Measurements from ENCODE around the gene PLEKHA6.
A peak's percentile ranks its signal among the peaks of the same experiment; 100 is the strongest.

The PLEKHA6 gene

DNA sequence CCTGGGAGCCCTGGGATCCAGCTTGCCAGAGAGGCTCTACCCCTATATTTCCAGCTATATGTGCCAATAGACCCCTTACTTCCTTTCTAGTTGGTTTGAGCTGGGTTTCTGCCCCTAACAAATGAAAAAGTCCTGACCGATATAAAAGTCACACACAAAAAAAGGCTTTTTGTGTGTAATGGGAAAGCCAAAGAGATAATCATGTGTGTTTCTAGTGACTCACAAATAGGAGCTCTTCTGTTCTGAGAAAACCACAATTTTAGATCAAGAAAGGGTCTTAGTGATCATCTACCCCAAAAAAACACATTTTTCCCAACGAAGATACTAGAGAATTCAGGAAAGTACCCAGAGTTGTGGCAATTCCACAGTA, 23.0 kb upstream of the PLEKHA6 start:
- no peak overlapping the region for H3K27ac ChIP-seq
- DNase-seq (ENCODE audit: low spot score) = no peak
- peak overlapping the region; percentile 25 for H3K4me3 ChIP-seq
- no peak for TF ChIP-seq CTCF (IDR thresholded peaks at IDR 0.05)

GRCh38 chr1:204380293-204380831, 20.6 kb upstream of the PLEKHA6 start:
- H3K27ac ChIP-seq = no peak overlapping the region
- TF ChIP-seq CTCF (IDR thresholded peaks at IDR 0.05) = no peak
- H3K4me3 ChIP-seq = no peak overlapping the region
- no peak for DNase-seq (ENCODE audit: low spot score)

DNA sequence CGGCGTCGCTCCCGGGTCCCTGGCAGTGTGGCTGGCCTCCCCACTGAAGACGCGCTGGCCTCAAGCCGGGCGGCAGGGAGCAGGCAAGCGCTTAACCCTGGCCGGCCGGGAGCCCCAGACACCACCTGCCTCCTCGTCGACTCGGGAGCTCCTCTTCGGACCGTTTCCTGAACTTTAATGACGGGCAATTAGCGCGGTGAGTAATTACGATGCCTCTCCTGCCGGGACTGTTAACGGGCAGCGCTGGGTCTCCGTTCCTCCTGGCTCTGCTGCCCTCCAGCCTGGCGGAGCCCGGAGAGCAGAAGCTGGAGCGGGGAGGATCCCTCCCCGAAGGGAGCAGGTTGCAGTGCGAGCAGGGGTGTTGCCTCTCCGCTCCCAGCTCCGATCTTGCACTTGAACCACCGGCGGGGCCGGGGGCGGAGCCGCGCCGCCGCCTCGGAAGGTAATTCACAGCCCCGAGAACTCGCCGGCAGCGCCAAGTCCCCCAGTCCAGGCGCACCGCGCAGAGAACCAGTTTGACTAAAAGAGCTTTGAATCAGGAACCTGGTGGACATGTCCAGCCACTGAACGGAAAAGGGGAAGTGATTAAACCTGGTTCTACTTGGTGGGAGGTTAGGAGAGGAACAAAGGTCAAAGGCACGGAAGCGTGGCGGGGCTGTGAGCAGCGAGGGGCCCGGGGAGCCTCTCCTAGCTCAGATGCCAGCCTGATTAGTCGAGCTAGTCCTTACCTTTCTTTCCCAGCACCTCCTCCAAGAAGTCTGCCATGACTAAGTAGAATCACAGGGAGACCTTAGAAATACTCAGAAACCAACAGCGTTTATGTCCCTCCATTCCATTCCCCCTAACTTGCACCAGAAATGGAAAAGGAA, 18.3 kb upstream of the PLEKHA6 start:
- Histone ChIP-seq H3K27ac (no peak overlapping the region), H3K4me3 (peak overlapping the region; percentile 68)
- no peak for TF ChIP-seq CTCF (IDR thresholded peaks at IDR 0.05)
- DNase-seq (ENCODE audit: low spot score) = no peak

DNA sequence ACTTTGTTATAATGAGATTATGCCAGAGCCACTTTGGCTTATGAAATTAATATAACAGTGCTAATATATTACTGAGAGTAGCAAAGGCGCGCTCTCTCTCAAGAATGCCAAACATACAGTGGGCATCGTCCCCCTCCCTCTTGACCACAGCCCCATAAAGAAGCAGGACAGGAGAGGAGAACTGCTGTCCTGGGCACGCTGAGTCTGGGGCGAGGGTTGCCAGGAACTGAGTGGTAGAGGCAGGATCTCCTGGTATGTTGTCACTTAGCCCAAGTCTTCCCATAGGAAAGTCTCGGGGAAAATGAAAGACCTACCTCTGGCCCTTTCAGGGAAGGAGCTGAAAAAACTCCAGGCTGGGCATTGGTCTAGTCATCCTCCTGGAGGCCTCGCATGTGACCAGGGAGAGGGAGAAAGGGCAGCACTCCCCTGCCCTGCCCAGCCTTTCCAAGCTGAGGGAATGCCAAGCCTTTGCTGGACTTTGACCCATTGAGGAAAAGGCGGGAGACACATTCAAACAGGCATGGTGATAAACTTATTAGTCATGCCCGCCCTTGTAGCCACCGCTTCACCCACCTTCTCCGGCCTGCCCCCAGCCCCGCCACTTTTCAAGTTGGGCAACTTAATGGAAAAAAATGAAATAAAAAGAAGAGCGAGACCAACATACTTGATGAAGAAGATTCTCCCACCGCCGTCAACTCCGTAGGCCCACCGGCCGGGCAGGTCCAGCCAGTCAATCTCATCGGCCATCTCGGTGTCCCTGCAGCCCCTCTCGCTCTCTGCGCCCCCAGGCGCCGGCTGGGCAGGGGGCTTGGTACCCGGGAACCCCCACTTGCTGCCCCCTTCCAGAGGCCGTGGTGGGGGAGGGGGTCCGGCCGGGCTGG, 17.4 kb upstream of the PLEKHA6 start:
- DNase-seq (ENCODE audit: low spot score) = no peak
- peak overlapping the region; percentile 68 for H3K4me3 ChIP-seq
- TF ChIP-seq CTCF (IDR thresholded peaks at IDR 0.05) = no peak
- no peak overlapping the region for H3K27ac ChIP-seq

- no peak overlapping the region for H3K27ac ChIP-seq
- no peak for TF ChIP-seq CTCF (IDR thresholded peaks at IDR 0.05)
- DNase-seq (ENCODE audit: low spot score) = no peak
- no peak overlapping the region for H3K4me3 ChIP-seq
These were observed 16.7 kb upstream of the PLEKHA6 start for GRCh38 chr1:204376465-204376864.

DNA sequence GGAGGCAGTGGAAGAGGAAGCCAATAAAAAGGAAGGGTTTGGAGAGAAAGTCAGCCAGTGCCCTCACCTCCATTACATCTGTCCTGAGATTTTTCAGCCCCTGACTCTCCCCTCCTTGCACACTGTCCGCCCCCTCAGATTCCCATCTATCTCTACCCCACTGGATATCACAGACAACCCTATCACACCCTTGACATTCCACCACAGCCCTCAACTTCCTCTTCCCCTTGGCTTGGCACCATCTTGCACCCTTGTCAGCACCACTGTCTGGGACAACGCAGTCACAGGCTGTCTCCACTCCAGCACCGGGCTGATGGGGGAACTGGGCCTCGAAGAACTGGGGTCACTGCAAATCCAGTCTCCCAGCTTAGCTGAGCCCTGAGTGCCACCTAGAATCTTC, 14.2 kb upstream of the PLEKHA6 start:
- no peak for DNase-seq (ENCODE audit: low spot score)
- Histone ChIP-seq H3K4me3 (no peak overlapping the region), H3K27ac (no peak overlapping the region)
- no peak for TF ChIP-seq CTCF (IDR thresholded peaks at IDR 0.05)
